ENCODE data around the gene NTN3. TPM values are rescaled to one million over a fixed set of nuclear protein-coding genes. Genes with fewer than 3 reads are reported as not detected.

Gene NTN3
- total RNA-seq, 1 experiment from 2014 or later: 0.39 TPM

DNA sequence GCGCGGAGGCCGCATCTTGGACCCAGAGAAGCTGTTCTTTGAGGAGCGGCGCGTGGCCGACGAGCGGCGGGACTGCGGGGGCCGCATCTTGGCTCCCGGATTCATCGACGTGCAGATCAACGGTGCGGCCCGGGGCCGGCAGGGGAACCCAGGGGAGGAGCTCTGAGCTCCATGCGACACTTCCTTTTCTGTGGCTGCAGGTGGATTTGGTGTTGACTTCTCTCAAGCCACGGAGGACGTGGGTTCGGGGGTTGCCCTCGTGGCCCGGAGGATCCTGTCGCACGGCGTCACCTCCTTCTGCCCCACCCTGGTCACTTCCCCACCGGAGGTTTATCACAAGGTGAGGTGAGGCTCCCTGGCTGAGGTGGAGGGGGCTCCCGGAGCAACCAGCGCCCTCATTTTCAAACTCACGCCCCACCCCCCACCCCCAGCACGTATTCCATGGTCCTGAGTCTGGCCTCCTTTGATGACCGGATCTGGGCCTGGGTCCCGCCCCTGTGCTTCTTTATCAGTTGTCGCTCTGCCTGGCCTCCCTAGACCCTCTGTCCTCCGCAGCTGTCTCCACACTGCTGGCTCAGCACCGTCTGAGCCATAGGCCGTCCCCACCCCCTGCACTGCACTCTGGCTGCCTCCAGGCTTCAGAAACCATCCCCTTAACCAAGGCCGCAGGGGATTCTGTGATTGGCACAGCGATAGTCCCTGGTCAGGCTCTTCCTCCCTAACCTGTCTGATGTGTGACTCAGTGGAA, 49.9 kb downstream of the NTN3 start:
- no TSS peak for BruUV-seq (replicated peaks)
- intact Hi-C loops (cut with micrococcal nuclease; ENCODE audit: unreplicated experiment): no loop called here
- H3K4me3 Mint-ChIP-seq (ENCODE audit: unreplicated experiment): peak overlapping the region; percentile 87
- Histone ChIP-seq H3K4me1 (peaks cover 32% of the 10 kb centered on the region), H3K36me3 (ENCODE audit: control insufficient read depth, insufficient read depth, low read length) (peaks cover 5% of the 10 kb centered on the region), H3K27me3 (replicated peaks; ENCODE audit: control insufficient read depth, insufficient read depth, low read length) (no peaks in the 10 kb centered on the region), H3K9me3 (no peaks in the 10 kb centered on the region), H3K4me3 (ENCODE audit: low read depth, low read length) (peak overlapping the region; percentile 74)
- no peaks in the 10 kb centered on the region for H3K27me3 Mint-ChIP-seq (ENCODE audit: insufficient read depth, unreplicated experiment)
- no peak for TF ChIP-seq CTCF (IDR thresholded peaks at IDR 0.05; ENCODE audit: insufficient read depth in 1 of 2, low read depth in 1 of 2, low read length in 1 of 2, severe bottlenecking in 1 of 2, unreplicated experiment in 1 of 2)
- H3K9me3 Mint-ChIP-seq (ENCODE audit: unreplicated experiment): no peaks in the 10 kb centered on the region
- ChIA-PET POLR2A (interaction anchor here (1.2 to 1.7 kb wide), 3 partner anchors 10 to 91 kb away, joined by 3 to 15 read pairs (median 9); partner anchors contain the start of gene CEMP1), CTCF (interaction anchor here (0.7 to 1.4 kb wide), 3 partner anchors 11 to 47 kb away, joined by 3 to 4 read pairs (median 4); no protein-coding TSS in a partner anchor)
- peak overlapping the region; percentile 89 for H3K27ac Mint-ChIP-seq (ENCODE audit: unreplicated experiment)
- DNase-seq: peak in 1 of 2 experiments; percentile 39
- H3K4me1 Mint-ChIP-seq (ENCODE audit: low read depth, unreplicated experiment): peaks cover 38% of the 10 kb centered on the region
- H3K36me3 Mint-ChIP-seq (ENCODE audit: insufficient read depth, unreplicated experiment): peaks cover 70% of the 10 kb centered on the region

Small RNA genes lying within 50 kb of the gene (microRNA-seq; reads per million reads assigned to microRNA genes)
- gene MIR6767 (not detected), gene MIR6768 (1.1 reads per million)

Other genes with a start within 250 kb of the NTN3 start
- gene E4F1, start 247.7 kb upstream of the NTN3 start, total RNA-seq (2022): 29.5 and 30.1 TPM in 2 replicates
- gene DNASE1L2, start 234.9 kb upstream of the NTN3 start, total RNA-seq (2022): 0.27 and 1.00 TPM in 2 replicates
- gene ECI1, start 219.7 kb upstream of the NTN3 start, total RNA-seq (2022): 135 and 157 TPM in 2 replicates
- gene RNPS1, start 203.2 kb upstream of the NTN3 start, total RNA-seq (2022): 207 and 210 TPM in 2 replicates
- 14.6 and 16.1 TPM in 2 replicates for gene ABCA3, start 130.6 kb upstream of the NTN3 start, total RNA-seq (2022)
- 48.7 and 52.4 TPM in 2 replicates for gene CCNF, start 41.9 kb upstream of the NTN3 start, total RNA-seq (2022)
- gene TEDC2, start 11.2 kb upstream of the NTN3 start, total RNA-seq (2022): 29.0 and 30.6 TPM in 2 replicates
- gene TBC1D24, start 3.8 kb downstream of the NTN3 start, total RNA-seq (2022): 20.8 and 22.6 TPM in 2 replicates
- gene ATP6V0C, start 42.7 kb downstream of the NTN3 start, total RNA-seq (2022): 200 and 204 TPM in 2 replicates
- 62.3 and 67.2 TPM in 2 replicates for gene AMDHD2, start 49.1 kb downstream of the NTN3 start, total RNA-seq (2022)
- 0.63 and 0.68 TPM in 2 replicates for gene CEMP1, start 60.1 kb downstream of the NTN3 start, total RNA-seq (2022)
- gene PDPK1, start 66.7 kb downstream of the NTN3 start, total RNA-seq (2022): 60.5 and 69.8 TPM in 2 replicates
- gene KCTD5, start 211.2 kb downstream of the NTN3 start, total RNA-seq (2022): 30.4 and 33.3 TPM in 2 replicates
- gene PRSS27, start 248.9 kb downstream of the NTN3 start, total RNA-seq (2022): 0.72 and 1.1 TPM in 2 replicates

All from Caco-2 (cell line).